T-helper 9 cell (primary cell): ENCODE data around the gene TCAP.

ENCODE experiments used
- DNase-seq: peaks from one replicate; pipeline ENCODE4 v3.0.0-alpha.2; 2020
- total RNA-seq, 2 donors: gene quantifications; one replicate each; lab custom pipeline; 2026; lab: John Stamatoyannopoulos, UW

TCAP gene
- 1.7 to 2.4 reads per million in 2 donors for total RNA-seq

- no peak for DNase-seq
Observed at GRCh38 chr17:39664581-39665561, at the start of gene TCAP. Gene TCAP, plus strand, starts transcription at chr17:39665349. Its CDS starts 11 bp downstream, at chr17:39665360.

- DNase-seq: no peak
Observed at GRCh38 chr17:39615434-39615833, 49.7 kb upstream of the TCAP start.

- no peak for DNase-seq
Observed at GRCh38 chr17:39617100-39617445, 48.1 kb upstream of the TCAP start.

DNA sequence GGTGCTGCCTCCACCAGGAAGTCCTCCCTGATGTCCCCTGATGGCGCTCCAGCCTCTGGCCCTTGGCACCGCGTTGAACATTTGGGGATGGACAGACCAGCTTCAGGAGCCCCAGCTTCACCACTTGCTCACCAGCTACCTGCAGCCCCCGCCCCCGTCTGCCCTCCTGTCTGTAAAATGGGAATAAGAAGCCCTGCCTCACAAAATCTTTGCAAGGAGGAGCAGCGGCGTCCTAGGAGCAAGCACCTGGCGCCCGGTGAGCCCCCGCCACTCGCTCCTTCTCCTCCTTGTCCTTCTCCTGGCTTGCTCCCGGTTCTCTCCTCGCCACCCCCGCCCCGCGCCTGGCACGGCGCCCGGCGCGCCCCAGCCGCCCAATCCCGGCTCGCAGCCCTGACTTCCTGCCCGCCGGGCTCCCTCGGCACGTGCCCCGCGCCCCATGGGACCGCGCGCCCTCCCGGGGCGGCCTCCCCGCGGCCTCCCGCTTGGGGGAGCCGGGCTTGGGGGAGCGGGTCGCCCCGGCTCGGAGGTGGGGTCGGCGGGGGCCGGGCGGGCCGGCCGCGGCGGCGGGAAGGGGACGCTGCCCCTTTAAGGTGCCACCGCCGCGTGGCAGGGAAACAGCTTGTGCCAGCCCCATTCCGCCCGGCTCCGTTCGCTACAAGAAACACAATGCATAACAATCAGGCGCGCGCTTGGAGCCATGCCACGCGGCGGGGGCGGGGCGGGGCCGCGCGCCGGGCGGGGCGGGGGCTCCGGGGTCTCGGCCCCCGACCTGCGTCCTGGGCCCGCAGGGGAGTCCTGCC is 47.5 kb upstream of the TCAP start:
- peak; percentile 41 for DNase-seq

DNA sequence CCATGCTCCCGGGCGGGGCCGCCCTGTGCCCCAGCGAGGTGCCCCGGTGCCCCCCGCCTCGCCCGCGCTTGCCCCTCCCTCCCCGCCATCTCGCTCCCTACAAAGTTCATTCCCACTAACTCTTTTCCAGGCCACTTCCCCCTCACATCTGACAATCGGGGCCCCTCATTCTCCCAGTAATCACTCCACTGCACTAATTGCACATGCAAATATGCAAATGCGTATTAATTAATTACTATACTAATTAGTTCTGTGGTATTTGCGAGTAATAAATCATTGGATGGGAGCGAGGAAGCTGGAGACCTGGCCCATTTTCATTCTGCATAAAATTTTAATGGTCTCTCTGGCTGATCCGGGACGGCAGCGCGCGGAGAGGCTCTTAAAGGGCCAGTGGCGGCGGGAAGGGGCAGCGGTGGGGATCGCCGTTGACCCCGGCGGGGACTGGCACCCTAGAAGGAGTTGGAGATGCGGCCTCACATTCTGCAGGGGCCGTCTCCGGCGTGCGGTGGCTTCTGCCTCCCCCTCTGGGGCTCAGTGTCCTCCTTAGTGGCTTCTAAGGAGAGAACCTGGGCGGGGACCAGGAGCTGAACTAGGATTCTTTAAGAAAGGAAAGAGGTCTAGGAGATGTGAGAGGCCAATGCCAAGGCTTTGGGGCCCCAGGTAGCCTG is 46.8 kb upstream of the TCAP start:
- DNase-seq: no peak

- no peak for DNase-seq
Observed at GRCh38 chr17:39618956-39619785, 46.0 kb upstream of the TCAP start.

DNA sequence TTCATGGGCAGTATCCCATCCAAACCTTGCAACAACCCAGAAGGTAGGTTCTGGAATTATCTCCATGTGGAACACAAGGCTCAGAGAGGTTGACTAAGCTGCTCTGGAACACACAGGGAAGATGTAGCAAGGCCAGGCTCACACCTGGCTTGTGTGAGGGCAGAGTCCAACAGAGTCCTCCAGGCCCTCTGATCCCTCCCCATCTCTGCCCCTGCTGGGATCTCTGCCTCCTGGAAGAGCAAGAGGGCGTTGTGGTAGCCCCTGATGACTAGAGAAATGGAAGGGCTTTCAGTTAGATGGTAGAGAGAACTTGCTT is 45.4 kb upstream of the TCAP start:
- no peak for DNase-seq

DNA sequence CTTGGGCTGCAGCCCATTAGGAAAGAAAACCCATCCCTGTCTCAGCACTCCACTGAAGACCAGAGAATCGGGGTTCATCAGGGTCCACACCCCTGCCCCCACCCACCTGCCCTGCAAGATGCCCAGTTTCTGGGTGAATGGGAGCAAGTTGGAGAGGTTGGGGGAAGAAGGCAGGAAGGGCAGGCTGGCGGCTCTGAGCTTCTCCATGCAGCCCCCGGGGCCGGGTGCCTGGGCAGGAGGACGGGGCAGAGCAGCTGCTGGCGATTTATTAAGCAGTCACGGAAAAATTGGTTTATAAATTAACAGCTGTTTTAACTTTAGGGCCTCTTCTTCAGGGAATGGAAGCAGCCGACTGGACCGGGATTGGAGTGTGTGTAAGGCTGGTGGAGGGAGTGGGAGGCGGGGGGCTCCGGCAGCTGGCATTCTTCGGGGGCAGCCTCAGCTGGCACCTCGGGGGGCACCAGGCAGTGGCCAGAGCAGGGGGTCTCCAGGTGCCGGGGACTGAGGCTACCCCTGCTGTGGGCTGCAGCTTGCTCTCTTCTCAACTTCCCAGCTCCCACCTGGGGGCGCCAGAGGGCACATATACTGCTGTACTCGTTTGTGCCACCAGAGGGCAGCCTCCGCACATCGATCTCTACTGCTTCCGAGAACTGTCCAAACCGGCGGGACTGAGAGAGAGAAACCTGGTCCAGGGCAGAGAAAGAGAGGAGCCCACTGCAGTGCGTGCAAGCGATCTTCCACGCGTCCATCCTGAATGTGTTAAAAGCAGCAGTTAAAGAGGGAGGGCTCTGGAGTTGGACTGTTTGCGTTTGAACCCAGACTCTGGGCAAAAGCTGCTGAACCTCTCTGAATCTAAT is 43.4 kb upstream of the TCAP start:
- DNase-seq: peak; percentile 87

DNA sequence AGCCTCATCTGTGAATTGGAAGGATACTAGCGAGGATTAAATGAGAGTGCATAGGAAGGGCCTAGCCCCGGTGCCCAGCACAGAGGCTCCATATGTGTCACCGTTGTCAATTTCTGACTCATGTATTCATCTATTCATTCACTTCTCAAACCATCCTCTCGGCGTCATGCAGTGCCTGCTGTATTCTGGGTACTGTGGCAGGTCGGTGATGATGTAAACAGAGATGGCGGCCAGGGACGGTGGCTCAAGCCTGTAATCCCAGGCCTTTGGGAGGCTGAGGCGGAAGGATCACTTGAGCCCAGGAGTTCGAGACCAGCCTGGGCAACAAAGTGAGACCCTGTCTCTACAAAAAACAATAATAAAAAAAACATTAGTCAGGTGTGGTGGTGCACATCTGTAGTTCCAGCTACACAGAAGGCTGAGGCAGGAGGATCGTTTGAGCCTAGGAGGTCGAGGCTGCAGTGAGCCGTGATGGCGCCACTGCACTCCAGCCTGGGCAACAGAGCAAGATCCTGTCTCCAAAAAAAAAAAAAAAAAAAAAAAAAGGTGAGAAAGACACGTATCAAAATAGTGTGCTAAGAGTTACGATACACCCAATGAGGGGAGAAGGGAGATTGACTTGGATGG is 42.7 kb upstream of the TCAP start:
- no peak for DNase-seq

DNA sequence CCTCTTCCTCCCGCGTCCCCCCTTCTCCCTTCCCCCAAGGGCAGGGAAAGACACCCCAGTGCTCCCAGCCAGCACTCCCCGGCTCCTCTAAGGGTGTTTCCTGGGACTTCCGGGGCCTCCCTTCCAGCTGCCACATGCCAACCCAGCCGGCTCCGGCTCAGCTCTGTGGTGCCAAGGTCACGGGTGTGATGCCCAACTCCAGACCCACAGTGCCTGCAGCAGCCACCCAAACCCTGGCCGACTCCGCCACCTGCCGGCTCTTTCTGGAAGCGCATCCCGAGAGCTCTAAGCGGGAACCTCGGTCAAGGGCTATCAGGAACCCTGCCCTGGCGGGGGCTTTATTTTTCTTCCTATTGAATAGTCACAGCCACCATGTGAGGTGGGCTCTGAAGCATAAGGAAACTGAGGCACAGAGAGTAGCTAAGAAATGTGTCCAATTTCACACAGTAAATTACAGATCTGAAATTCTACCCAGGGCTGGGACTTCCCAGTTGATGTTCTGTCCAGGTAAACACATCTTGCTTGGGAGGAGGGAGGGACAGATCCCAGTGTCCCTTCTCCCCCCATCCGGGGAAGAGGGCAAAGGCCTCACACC is 41.7 kb upstream of the TCAP start:
- peak; percentile 86 for DNase-seq

DNA sequence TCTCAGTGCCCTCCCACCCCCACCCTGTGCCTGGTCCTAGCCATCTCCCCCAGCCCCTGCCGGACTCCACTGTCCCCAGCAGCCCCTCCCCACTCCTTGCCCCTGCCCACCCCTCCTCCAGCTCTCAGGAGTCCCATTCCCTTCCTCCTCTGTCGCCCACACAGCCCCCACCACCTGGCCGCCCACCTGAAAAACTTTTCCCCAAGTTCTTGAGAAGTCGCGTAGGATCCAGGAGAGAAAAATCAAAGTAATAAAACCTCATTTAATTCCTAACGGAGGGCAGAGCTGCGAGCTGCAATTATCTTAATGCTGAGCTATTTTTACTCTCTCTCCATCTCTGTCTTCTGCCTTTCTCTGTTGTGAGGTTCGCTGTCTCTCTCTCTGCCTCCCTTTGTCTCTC is 40.8 kb upstream of the TCAP start:
- no peak for DNase-seq

DNA sequence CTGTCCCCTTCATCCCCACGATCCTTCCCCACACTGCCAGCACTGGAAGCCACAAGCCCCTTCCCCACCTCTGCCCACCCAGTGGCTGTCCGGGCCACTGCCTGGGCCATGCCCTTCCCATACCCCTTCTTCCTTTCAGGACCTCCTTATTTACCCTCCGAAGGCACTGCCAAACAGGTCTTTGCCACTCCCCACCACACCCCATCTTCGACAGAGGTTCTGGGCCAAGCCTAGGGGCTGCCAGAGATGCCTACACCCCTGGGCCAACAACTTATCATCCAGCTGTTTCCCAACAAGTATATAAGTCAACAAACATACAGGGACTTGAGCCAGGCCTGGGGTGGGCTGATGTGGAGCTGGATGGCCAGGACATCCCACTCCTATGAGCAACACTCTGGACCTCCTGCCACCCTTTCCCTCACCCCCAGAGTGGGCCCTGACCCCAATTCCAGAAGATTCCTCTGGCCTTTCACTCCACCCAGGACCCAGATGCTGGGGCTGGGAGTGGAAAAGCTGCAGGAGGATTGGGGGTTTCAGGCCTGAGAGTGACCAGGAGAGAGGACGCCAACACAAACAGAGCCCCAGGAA is 39.9 kb upstream of the TCAP start:
- no peak for DNase-seq

GRCh38 chr17:39626171-39627046 is 38.7 kb upstream of the TCAP start, which contains the start of gene PPP1R1B:
Gene PPP1R1B, plus strand, starts transcription at chr17:39626952. Its CDS starts 441 bp downstream, at chr17:39627393.
- DNase-seq: no peak

DNA sequence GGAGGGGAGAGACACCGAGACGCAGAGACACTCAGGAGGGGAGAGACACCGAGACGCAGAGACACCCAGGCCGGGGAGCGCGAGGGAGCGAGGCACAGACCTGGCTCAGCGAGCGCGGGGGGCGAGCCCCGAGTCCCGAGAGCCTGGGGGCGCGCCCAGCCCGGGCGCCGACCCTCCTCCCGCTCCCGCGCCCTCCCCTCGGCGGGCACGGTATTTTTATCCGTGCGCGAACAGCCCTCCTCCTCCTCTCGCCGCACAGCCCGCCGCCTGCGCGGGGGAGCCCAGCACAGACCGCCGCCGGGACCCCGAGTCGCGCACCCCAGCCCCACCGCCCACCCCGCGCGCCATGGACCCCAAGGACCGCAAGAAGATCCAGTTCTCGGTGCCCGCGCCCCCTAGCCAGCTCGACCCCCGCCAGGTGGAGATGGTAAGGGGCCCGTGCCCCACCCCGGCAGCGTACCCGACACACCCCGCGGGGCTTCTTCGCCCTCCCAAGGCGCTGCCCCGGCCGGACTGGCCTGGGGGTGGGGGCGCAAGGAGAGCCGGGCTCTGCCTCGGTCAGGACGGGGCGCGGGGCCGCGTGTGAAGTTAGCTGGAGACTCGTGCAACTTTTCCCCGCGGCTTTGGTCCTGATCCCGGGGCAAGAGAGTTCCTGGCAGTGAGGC is 38.0 kb upstream of the TCAP start:
- no peak for DNase-seq

DNA sequence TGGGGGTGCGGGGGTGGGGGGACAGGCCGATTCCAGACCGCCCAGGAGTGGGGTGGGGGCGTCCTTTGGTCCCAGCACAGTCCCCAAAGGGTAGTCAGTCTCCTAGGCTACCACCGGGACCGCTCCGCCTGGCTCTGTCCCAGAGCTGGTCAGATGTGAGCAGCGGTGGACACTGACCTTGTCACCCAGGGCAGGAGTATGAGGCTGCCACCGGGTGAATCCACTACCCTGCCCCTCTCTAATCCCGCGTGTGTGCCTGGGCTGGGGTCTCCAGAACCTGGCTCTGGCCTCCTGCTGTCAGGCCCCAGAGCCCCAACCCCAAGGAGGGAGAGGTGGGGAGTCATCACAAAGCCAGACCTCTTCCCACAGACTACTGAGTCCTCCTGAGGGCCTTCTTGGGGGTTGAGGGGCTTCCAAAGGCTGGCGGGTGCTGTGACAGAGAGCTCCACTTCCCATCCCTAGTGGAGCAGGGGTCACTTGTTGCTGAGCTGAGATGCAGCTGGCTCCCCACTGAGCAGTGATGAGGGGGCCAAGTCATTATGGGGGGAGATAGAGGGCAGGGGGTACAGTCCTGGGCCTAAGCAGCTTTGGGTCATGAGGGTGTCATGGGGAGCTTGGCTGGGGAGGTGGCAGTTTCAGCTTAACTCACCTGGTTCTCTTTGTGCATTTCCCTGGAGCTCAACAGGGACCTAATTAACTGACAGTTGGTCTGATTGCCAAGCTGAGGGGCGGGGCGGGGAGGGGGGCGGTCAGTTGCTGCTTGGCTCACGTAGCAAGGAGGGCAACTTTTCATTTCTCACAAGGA is 37.2 kb upstream of the TCAP start:
- DNase-seq: no peak

DNA sequence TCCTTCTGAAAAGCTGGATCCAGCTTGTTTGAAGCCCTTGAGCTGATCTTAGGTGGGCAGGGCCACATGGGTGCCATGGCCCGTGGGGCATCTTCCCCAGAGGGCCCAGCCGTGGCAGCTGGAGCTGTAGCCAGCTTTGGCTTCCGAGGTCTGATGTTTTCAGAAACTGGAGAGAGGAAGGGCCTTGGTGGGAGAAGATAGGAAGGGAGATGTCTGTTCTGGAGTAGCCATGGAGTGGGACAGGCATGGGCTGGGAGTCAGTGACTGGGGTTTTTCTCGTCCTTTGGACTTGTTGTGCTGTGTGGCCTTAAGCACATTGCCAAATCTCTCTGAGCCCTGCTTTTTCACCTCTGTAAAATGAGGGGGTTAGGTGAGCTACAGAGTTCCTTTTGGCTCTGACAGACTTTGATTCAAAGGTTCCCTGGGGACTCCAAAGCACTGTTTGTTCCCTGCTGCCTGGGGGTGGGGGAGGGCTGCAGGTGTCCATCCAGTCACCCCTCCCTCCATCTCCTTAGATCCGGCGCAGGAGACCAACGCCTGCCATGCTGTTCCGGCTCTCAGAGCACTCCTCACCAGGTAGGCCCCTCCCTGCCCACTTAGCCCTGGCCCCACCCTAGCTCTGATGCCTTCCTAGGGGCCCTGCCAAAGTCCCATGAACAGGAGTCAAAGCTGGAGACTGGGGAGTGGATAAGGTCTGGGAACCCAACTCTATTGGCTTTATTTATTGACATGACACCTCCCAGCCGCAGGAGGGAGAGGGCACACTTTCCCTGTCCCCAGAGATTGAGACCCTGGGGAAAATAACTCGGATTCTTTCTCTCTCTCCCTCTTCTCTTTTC is 36.3 kb upstream of the TCAP start:
- DNase-seq: no peak

DNA sequence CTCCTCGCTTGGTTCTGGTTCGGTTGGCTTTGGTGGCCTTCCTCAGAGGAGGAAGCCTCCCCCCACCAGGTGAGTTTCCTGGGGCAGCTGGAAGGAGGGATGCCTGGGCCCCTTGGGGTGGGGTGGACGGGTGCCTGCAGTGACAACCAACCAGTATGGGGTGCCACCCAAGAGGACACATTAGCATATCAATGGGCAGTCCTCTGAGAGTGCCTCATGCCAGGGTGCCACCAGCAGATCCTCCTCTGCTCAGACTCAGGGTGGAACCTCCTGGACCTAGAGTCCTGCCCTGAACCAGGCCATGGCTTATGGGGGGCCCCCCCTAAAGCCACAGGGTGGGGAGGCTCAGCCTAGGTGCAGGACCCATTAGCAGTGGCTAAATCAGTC is 35.7 kb upstream of the TCAP start:
- no peak for DNase-seq
